ENCODE results near the gene KPNA2. TPM values are rescaled to one million over a fixed set of nuclear protein-coding genes. Genes with fewer than 3 reads are reported as not detected.

KPNA2 gene
- total and polyA plus RNA-seq, 2 of the 13 experiments (the other 11 are each of a cell fraction or from before 2014, with no cell fraction given) = 111 to 305 TPM

- no peak for TF ChIP-seq NCOA5 (CRISPR knock-in tag; IDR thresholded peaks at IDR 0.05)
- no peak for TF ChIP-seq ZNF124 (CRISPR knock-in tag; IDR thresholded peaks at IDR 0.05)
- TF ChIP-seq THAP11 (CRISPR knock-in tag; IDR thresholded peaks at IDR 0.05) = no peak
- TF ChIP-seq SRY (CRISPR knock-in tag; IDR thresholded peaks at IDR 0.05) = no peak; the same call in 1 of the 2 replicates
- TF ChIP-seq ZNF274 (CRISPR knock-in tag; IDR thresholded peaks at IDR 0.05) = no peak; the same call in 1 of the 2 replicates
- peak; percentile 84 for TF ChIP-seq SALL1 (CRISPR knock-in tag; IDR thresholded peaks at IDR 0.05)
- TF ChIP-seq KDM3A (CRISPR knock-in tag; IDR thresholded peaks at IDR 0.05; ENCODE audit: low read depth) = no peak
- TF ChIP-seq ZBTB43 (CRISPR knock-in tag; conservative IDR thresholded peaks at IDR 0.05) = no peak
- TF ChIP-seq ZBTB4 (CRISPR knock-in tag; IDR thresholded peaks at IDR 0.05; ENCODE audit: borderline replicate concordance) = no peak
- no peak for TF ChIP-seq ZNF839 (CRISPR knock-in tag; IDR thresholded peaks at IDR 0.05; ENCODE audit: borderline replicate concordance)
- no peak for TF ChIP-seq STAT6 (CRISPR knock-in tag; IDR thresholded peaks at IDR 0.05; ENCODE audit: borderline replicate concordance)
- TF ChIP-seq RFXAP (CRISPR knock-in tag; IDR thresholded peaks at IDR 0.05; ENCODE audit: borderline replicate concordance) = no peak
- TF ChIP-seq POLR2AphosphoS2 (IDR thresholded peaks at IDR 0.05; ENCODE audit: low read depth, low read length) = no peak
- no peak for TF ChIP-seq ELF4 (CRISPR knock-in tag; IDR thresholded peaks at IDR 0.05; ENCODE audit: borderline replicate concordance)
- TF ChIP-seq POGZ (CRISPR knock-in tag; IDR thresholded peaks at IDR 0.05) = peak; percentile 15; the same call in 1 of the 2 replicates
- no peak for TF ChIP-seq TSC22D2 (CRISPR knock-in tag; IDR thresholded peaks at IDR 0.05; ENCODE audit: borderline replicate concordance)
- 0 out of 2 replicates have a peak, but pooled peaks have one; percentile 79 for TF ChIP-seq NR3C1 (CRISPR knock-in tag; IDR thresholded peaks at IDR 0.05)
- no peak for TF ChIP-seq GATA4 (IDR thresholded peaks at IDR 0.05; ENCODE audit: borderline replicate concordance, low read depth)
- TF ChIP-seq EP300 (IDR thresholded peaks at IDR 0.05; ENCODE audit: low read depth in 2 of 2, low read length in 2 of 2) = no peak
- TF ChIP-seq EP300 (CRISPR knock-in tag; IDR thresholded peaks at IDR 0.05; ENCODE audit: borderline replicate concordance) = no peak
- peak; percentile 59 for TF ChIP-seq HDAC1 (CRISPR knock-in tag; IDR thresholded peaks at IDR 0.05)
- TF ChIP-seq ASH2L (IDR thresholded peaks at IDR 0.05; ENCODE audit: insufficient read length, low read depth, low read length) = peak; percentile 50
- no peak for TF ChIP-seq KAT2B (IDR thresholded peaks at IDR 0.05; ENCODE audit: borderline replicate concordance, low read depth, low read length)
Observed at GRCh38 chr17:67993153-67993997, 42.2 kb upstream of the KPNA2 start (continued).

All from HepG2 (cell line).